HL-60 (cell line): ENCODE results near the gene DOCK2.

Experiments
- CTCF ChIP-seq: IDR thresholded peaks from one replicate; pipeline ENCODE4 v1.5.1; 2011; ENCODE audit warnings: low read length, control low read depth, inconsistent platforms; ENCODE audit not compliant: insufficient read depth
- GABPA ChIP-seq: IDR thresholded peaks from 2 replicates; pipeline ENCODE4 v1.6.1; 2012; ENCODE audit warnings: low read depth
- POLR2AphosphoS5 ChIP-seq: IDR thresholded peaks from 2 replicates; pipeline ENCODE4 v1.6.1; 2012; ENCODE audit warnings: low read depth
- REST ChIP-seq: IDR thresholded peaks from 2 replicates; pipeline ENCODE4 v1.6.1; 2012; ENCODE audit warnings: low read depth; ENCODE audit not compliant: insufficient replicate concordance
- SPI1 ChIP-seq: IDR thresholded peaks from 2 replicates; pipeline ENCODE4 v1.6.1; 2012; ENCODE audit warnings: low read depth, mild to moderate bottlenecking, borderline replicate concordance

DNA sequence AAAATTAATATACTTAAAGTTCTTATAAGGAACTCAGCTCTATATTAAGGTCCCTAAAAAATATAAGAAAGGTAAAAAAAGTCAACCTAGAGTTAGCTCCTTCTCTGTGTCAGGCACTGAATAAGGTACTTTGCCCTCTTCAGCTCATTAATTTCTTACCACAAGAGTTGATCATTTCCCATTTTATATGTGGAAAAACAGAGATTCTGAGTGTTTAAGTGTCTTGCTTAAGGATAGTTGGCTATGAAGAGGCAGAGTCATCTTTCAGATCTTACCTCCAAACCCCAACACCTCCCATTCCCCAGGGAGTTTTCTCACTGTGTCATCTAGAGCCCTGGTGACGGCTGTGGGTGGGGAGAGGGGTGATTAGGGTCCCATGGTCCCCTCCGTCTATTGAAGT lies 302.7 kb downstream of the DOCK2 start:
- TF ChIP-seq CTCF = no peak
- no peak for TF ChIP-seq POLR2AphosphoS5
- TF ChIP-seq REST = no peak
- no peak for TF ChIP-seq GABPA
- TF ChIP-seq SPI1 = no peak
